Stimulated activated CD8-positive, alpha-beta memory T cell treated with anti-CD3 and anti-CD28 coated beads, Interleukin-12 subunit alpha, Interleukin-12 subunit beta, amount 100 ng/mL, for 1 hour (primary cell): ENCODE data around the gene RTN4RL1.

Experiments
- DNase-seq: peaks from one replicate; pipeline ENCODE4 v3.0.0-alpha.2; 2020; ENCODE audit warnings: low read depth

RTN4RL1 gene

DNA sequence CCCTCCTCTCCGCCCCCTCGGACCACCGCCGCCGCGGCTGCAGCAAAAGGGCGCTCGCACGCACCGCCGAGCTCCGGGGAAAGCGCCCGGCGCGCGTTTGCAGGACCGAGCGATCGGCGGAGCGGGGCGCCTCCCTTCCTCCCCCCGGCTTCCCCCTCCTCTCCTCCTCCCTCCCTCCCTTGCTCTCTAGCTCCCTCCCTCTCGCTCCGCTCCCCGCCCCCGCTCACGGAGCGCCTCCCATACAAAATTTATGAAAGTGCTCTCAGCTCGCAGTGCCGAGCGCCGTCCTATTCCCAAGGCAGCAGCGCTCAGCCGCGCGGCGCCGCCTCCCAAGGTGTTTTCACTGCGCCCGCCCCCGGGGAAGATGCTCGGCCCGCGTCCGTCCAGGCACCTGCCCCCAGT, at the start of gene RTN4RL1:
Gene RTN4RL1, minus strand, starts transcription at position 115 of the 402 bp plus-strand sequence. CDS start 469 bp downstream, outside the sequence.
- peak; percentile 49 for DNase-seq

DNA sequence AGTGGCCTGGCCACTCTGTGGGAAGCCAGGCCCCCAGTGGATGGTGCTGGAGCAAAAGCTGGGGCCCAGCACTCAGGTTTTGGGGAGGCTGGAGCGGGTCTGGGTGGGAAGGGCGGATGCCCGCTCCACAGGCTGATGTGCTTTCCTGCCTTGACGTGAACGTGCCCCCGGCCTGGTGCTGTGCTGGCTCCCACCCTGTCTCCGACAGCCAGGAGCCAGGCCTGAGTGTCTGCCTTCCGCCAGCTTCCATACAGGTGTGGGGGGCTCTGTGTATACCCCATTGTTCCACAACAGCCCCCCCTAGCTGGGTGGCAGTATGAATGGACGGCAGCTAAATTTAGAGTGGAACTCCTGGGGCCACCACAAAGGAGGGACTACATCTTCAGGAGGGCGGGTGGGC, 49.8 kb upstream of the RTN4RL1 start:
- DNase-seq, result no peak

- DNase-seq, result no peak
Observed at GRCh38 chr17:2071455-2072281, 46.5 kb upstream of the RTN4RL1 start.

GRCh38 chr17:2071024-2071385, 45.9 kb upstream of the RTN4RL1 start:
- no peak for DNase-seq

- DNase-seq, result no peak
Observed at GRCh38 chr17:2070241-2071023, 45.3 kb upstream of the RTN4RL1 start.

DNA sequence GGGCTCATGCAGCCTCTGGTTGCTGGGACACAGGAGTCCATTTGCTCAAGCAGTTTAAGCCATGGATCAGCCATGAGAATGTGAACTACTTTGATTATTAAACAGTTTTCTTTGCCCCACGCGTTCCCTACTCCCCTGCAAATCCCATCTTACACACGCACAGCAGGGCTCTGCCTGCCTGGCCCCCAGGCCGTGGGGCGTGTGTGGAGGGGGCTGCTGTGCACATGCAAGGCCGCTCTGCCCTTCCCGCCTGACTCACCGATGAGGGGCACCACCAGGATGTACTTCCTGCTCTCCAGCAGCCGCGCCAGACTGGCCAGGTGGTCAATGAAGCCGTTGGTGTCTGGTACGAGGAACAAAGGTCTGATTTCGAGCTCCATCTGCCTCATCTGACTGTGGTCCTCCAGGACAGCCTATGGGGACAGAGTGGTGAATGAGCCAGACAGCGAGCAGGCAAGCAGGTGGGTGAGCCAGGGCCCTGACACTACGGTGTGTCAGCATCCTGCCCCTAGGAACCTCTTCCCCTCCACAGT, 43.5 kb upstream of the RTN4RL1 start:
- DNase-seq, result no peak

GRCh38 chr17:2068031-2068518, 42.9 kb upstream of the RTN4RL1 start:
- DNase-seq, result no peak

GRCh38 chr17:2067608-2068024, 42.5 kb upstream of the RTN4RL1 start:
- no peak for DNase-seq

GRCh38 chr17:2067048-2067561, 42.0 kb upstream of the RTN4RL1 start:
- no peak for DNase-seq

GRCh38 chr17:2065949-2066400, 40.8 kb upstream of the RTN4RL1 start:
- no peak for DNase-seq

DNA sequence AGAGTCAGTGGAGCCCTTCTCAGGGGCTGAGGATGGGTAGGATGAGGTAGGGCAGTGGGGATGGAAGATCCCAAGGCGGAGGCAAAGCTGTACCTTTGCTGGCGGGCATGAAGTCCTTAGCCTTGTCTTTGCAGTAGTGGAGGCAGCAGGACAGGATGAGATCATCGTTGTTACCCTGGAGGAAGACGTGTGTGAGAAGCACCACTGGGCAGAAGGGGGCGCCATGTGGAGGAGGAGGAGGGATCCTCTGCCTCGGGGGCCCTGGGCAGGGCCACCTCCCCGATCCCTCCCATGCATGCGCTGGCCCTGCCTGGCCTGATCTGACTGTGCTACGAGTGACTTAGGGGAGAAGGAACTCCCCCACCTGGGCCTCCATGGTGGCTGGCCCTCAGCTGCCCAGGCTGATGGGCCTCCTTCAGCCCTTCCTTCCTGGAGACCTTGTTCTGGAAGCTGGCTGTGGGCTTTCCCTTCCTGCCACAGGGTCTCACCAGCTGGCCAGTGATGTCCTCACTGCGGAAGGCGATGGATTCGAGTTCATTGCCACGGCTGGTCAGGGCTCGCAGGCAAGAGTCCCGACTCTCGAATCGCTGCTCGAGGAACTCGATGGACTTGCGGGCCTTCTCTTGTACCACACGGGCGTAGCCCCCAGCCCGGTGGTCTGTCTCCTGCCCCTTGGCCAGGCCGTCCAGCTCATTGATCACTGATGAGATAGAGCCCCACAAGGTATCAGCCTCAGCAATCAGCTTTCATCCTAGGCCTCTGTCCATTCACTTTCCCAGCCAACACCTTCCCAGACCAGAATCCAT, 40.0 kb upstream of the RTN4RL1 start:
- no peak for DNase-seq

DNA sequence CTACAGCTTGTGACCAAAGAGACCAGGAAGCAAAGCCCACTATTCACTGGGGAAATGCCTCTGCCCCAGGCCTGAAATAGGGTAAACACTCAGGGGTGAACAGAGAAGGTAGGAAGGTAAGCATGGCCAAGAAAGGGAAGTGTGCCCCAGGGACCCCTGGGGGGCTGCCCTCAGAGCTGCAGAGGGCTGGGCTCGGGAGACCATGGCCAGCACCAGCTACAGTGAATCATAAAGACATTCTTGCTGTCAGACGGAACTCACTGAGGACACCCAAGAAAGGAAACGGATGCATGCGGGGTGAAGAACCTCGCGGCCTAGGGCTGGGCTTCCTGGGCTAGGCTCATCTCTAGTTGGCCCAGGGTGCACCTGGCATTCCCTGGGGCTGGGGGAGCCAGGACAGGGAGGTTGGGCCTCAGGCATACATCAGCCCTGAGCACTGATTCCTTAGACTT, 39.4 kb upstream of the RTN4RL1 start:
- no peak for DNase-seq

- no peak for DNase-seq
Observed at GRCh38 chr17:2064147-2064489, 39.0 kb upstream of the RTN4RL1 start.

- DNase-seq, result no peak
Observed at GRCh38 chr17:2063261-2064146, 38.4 kb upstream of the RTN4RL1 start.

GRCh38 chr17:2062571-2063183, 37.5 kb upstream of the RTN4RL1 start:
- DNase-seq, result no peak

DNA sequence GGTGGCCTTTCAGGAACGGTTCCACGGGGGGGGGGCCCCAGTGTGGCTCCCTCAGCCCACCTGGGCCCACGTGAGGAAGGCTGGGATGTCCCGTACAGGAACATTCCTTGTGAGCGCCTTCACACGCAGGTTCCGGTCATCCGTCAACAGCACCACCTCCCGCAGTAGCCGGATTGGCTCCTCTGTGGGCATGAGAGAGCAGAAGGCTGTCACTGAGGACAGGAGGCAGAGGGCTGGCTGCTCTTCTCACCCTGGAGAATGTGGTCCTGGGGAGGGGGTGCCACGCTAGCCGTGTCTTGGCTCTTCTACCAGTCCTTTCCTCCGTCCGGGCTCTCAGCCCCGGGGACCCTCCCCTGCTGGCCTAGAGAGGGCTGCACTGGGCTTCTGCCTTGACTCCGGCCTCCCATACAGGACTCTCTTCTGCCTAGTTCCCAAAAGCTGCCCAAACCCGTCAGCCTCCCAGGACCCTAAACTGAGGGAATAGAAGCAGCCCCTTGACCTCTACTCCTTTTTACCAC, 36.4 kb upstream of the RTN4RL1 start:
- no peak for DNase-seq

DNA sequence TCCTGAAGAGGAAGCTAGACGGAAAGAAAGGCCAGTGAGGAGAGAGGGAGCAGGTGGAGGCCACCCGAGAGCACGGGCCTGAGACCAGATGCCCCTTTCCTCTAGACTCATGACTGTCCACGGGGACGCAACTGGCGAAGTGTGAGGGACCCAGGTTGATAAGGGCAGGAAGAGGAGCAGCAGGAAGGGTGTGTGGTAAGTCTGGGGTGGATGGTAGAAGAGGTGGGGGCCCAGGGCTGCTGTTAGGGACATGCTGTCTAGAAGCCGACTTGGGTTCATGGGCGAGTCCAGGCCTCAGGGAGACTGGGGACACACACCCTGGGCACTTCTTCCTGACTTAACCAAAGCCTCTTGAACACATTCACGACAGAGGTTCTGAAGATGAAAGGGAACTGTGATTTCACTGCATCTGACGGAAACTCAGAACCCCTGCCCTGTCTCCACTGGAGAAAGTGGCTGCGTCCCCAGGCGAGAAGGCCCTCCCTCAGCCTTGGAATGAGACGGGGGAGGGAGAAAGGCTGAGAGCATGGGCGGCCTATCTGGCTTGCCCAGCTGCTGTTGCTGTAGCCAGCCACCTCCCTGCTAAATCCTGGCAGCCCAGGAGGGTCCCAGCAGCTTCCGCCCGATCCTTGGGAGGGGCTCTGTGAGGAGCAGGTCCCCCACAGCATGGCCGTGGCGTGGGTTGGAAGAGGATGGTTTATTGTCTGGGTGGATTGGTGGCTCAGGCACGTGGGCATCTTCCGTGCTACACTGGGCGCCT, 35.7 kb upstream of the RTN4RL1 start:
- no peak for DNase-seq

DNA sequence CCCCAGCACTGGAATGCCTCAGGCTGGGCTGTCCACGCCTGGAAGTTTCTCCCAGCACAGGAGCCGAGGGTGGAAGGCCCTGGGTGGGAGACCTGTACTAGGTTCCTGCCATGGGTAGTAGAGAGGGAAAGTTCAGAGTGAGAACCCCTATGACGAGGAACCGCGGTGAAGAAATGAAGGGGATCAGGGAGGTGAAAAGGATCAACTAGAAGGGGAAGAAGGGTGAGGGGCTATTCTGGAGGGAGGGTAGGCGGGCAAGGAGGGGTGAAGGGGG, 35.2 kb upstream of the RTN4RL1 start:
- no peak for DNase-seq

GRCh38 chr17:2059547-2060384, 34.6 kb upstream of the RTN4RL1 start:
- no peak for DNase-seq
